ENCODE measurements around the gene PAXIP1. TPM values are rescaled to one million over a fixed set of nuclear protein-coding genes. Genes with fewer than 3 reads are reported as not detected.
A peak's percentile ranks its signal among the peaks of the same experiment; 100 is the strongest.
"Not testable (repeated sequence)": the region's sequence is repeated elsewhere in the genome, so short reads cannot be mapped to it uniquely, and the experiment has no call there.

PAXIP1 gene
- total RNA-seq, 2 donors from 2014 or later, result 11.2 to 20.4 TPM

GRCh38 chr7:154943906-154944305 lies 59.0 kb downstream of the PAXIP1 start:
- Histone ChIP-seq H3K4me1 (no peaks in the 10 kb centered on the region), H3K36me3 (peaks cover 4% of the 10 kb centered on the region), H3K9me3 (no peaks in the 10 kb centered on the region), H3K27ac (no peak overlapping the region), H3K27me3 (no peaks in the 10 kb centered on the region), H3K4me3 (no peak overlapping the region), H3K9ac (ENCODE audit: low read depth in 2 of 2, low read length in 2 of 2) (no peak overlapping the region)
- no peak for DNase-seq
- intact Hi-C loops (cut with DNase I), result no loop called here
- TF ChIP-seq, protein P1, sequence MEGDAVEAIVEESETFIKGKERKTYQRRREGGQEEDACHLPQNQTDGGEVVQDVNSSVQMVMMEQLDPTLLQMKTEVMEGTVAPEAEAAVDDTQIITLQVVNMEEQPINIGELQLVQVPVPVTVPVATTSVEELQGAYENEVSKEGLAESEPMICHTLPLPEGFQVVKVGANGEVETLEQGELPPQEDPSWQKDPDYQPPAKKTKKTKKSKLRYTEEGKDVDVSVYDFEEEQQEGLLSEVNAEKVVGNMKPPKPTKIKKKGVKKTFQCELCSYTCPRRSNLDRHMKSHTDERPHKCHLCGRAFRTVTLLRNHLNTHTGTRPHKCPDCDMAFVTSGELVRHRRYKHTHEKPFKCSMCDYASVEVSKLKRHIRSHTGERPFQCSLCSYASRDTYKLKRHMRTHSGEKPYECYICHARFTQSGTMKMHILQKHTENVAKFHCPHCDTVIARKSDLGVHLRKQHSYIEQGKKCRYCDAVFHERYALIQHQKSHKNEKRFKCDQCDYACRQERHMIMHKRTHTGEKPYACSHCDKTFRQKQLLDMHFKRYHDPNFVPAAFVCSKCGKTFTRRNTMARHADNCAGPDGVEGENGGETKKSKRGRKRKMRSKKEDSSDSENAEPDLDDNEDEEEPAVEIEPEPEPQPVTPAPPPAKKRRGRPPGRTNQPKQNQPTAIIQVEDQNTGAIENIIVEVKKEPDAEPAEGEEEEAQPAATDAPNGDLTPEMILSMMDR (IDR thresholded peaks at IDR 0.05), result no peak

DNA sequence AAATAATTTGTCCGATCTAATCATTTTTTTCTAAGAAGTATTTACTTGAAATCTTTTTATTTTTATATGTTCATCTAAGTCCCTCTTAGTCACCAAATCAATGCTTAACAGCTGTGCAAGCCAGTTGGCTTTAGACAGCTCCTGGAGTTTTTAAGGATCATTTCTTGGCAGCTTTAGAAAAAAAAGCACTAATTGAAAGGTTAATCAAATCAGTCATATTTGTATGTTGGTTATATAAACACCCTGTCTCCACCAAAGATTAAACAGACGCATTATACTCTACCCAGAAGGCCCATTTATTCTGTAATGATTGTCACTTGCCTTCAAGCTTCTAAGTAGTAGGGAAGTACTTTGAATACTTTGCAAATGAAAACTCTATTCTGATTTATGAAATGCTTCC lies 60.2 kb downstream of the PAXIP1 start:
- Histone ChIP-seq H3K36me3 (peaks cover 4% of the 10 kb centered on the region), H3K4me3 (no peak overlapping the region), H3K9ac (ENCODE audit: low read depth in 2 of 2, low read length in 2 of 2) (no peak overlapping the region), H3K27ac (no peak overlapping the region), H3K4me1 (no peaks in the 10 kb centered on the region), H3K9me3 (no peaks in the 10 kb centered on the region), H3K27me3 (no peaks in the 10 kb centered on the region)
- TF ChIP-seq, protein P1 (IDR thresholded peaks at IDR 0.05), result no peak
- intact Hi-C loops (cut with DNase I), result no loop called here
- DNase-seq, result no peak

DNA sequence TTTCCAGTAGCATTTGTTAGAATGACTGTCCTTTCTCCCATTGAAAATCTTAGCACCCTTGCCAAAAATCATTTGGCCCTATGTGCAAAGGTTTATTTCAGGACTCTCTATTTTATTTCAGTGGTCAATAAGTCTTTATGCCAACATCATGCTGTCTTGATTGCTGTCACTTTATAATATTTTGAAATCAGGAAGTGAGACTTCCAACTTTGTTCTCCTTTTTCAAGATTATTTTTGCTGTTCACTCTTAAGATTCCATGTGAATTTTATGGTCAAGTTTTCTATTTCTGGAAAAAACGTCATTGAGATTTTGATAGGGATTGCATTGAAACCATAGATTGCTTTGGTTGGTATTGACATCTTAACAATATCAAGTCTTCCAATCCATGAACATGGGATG lies 65.1 kb downstream of the PAXIP1 start:
- H3K9me3 ChIP-seq, result no peaks in the 10 kb centered on the region
- no peaks in the 10 kb centered on the region for H3K36me3 ChIP-seq
- no peaks in the 10 kb centered on the region for H3K27me3 ChIP-seq
- TF ChIP-seq, protein P1 (IDR thresholded peaks at IDR 0.05), result no peak
- intact Hi-C loops (cut with DNase I), result no loop called here
- no peak overlapping the region for H3K9ac ChIP-seq (ENCODE audit: low read depth in 2 of 2, low read length in 2 of 2)
- H3K4me3 ChIP-seq, result no peak overlapping the region
- no peak for DNase-seq
- H3K4me1 ChIP-seq, result no peaks in the 10 kb centered on the region
- no peak overlapping the region for H3K27ac ChIP-seq

GRCh38 chr7:154934353-154934952 lies 68.5 kb downstream of the PAXIP1 start:
- DNase-seq; H3K9ac ChIP-seq (ENCODE audit: low read depth in 2 of 2, low read length in 2 of 2); H3K9me3 ChIP-seq; H3K27me3 ChIP-seq; H3K4me3 ChIP-seq; H3K36me3 ChIP-seq; H3K27ac ChIP-seq; intact Hi-C loops (cut with DNase I); H3K4me1 ChIP-seq: not testable (repeated sequence)

- TF ChIP-seq, protein P1 (IDR thresholded peaks at IDR 0.05), result no peak
- Histone ChIP-seq H3K27ac (no peak overlapping the region), H3K9ac (ENCODE audit: low read depth in 2 of 2, low read length in 2 of 2) (no peak overlapping the region), H3K27me3 (no peaks in the 10 kb centered on the region), H3K4me1 (no peaks in the 10 kb centered on the region), H3K4me3 (no peak overlapping the region), H3K36me3 (no peaks in the 10 kb centered on the region), H3K9me3 (no peaks in the 10 kb centered on the region)
- intact Hi-C loops (cut with DNase I), result no loop called here
- DNase-seq, result no peak
Observed at GRCh38 chr7:154931906-154932305, 71.0 kb downstream of the PAXIP1 start.

- Histone ChIP-seq H3K27me3 (no peaks in the 10 kb centered on the region), H3K9ac (ENCODE audit: low read depth in 2 of 2, low read length in 2 of 2) (peak overlapping the region; percentile 77 to 88), H3K27ac (peak overlapping the region; percentile 91), H3K36me3 (no peaks in the 10 kb centered on the region), H3K4me3 (peak overlapping the region; percentile 55), H3K9me3 (no peaks in the 10 kb centered on the region), H3K4me1 (no peaks in the 10 kb centered on the region)
- intact Hi-C loops (cut with DNase I), result loop anchor here (5.0 kb wide), 2 partner anchors 73 to 263 kb away; partner anchors contain the start of gene PAXIP1
- peak; percentile 44 for DNase-seq
- TF ChIP-seq, protein P1 (IDR thresholded peaks at IDR 0.05), result no peak
Observed at GRCh38 chr7:154929006-154929726, 73.8 kb downstream of the PAXIP1 start.

Measured in colonic mucosa (tissue), 4 donors.